Heart left ventricle (tissue), 16 donors: ENCODE data around the gene LCN2. TPM values are rescaled to one million over a fixed set of nuclear protein-coding genes. Genes with fewer than 3 reads are reported as not detected.

Experiments
- ATAC-seq, 4 donors: fragments of 200-7000 bp; cut with Tn5 transposase; one replicate each; pipeline ENCODE4 v1.9.1; 2020 to 2022; ENCODE audit warnings: moderate library complexity in 4 of 4, mild to moderate bottlenecking in 3 of 4, moderate number of reproducible peaks in 1 of 4
- DNase-seq, 5 donors: peaks; one replicate each; pipeline ENCODE4 v3.0.0-alpha.2; 2020
- H3K27ac ChIP-seq, 12 donors: fragments of 200-600 bp; sonication (generic) in 4 of 12; one replicate each; pipeline versions ENCODE4 v1.5.0 to v1.8.0; 2016 to 2022; ENCODE audit warnings: mild to moderate bottlenecking in 2 of 12
- H3K27me3 ChIP-seq, 9 donors: fragments of 200-600 bp; sonication (generic) in 2 of 9; one replicate each; pipeline versions ENCODE4 v1.5.1 to v1.8.0; 2016 to 2022; ENCODE audit warnings: mild to moderate bottlenecking in 3 of 9
- H3K36me3 ChIP-seq, 9 donors: fragments of 200-600 bp; sonication (generic) in 2 of 9; one replicate each; pipeline versions ENCODE4 v1.5.0 to v1.8.0; 2018 to 2022; ENCODE audit warnings: mild to moderate bottlenecking in 2 of 9
- H3K4me1 ChIP-seq, 12 donors: fragments of 200-600 bp; sonication (generic) in 4 of 12; one replicate each; pipeline versions ENCODE4 v1.5.0 to v1.8.0; 2016 to 2022; ENCODE audit warnings: mild to moderate bottlenecking in 3 of 12
- H3K4me3 ChIP-seq, 12 donors: fragments of 200-600 bp; sonication (generic) in 4 of 12; one replicate each; pipeline versions ENCODE4 v1.5.0 to v1.8.0; 2017 to 2022; ENCODE audit warnings: mild to moderate bottlenecking in 9 of 12, moderate library complexity in 4 of 12
- H3K9me3 ChIP-seq, 12 donors: fragments of 200-600 bp; sonication (generic) in 4 of 12; one replicate each; pipeline versions ENCODE4 v1.5.0 to v1.8.0; 2016 to 2022; ENCODE audit warnings: mild to moderate bottlenecking in 1 of 12
- CTCF ChIP-seq, 12 donors: fragments of 200-600 bp; sonication (generic) in 4 of 12; IDR thresholded peaks; one replicate each; pipeline versions ENCODE4 v1.5.0 to v1.8.0; 2018 to 2022; ENCODE audit warnings: antibody characterized with exemption in 12 of 12, mild to moderate bottlenecking in 5 of 12
- POLR2A ChIP-seq, 2 donors: fragments of 450-650 bp; IDR thresholded peaks; one replicate each; pipeline ENCODE4 v1.6.1; 2017; ENCODE audit warnings: antibody characterized with exemption in 2 of 2, mild to moderate bottlenecking in 2 of 2, moderate library complexity in 2 of 2
- WGBS, 4 donors: extraction: QIAGEN DNeasy Blood & Tissue Kit in 2 of 4; methylation state at CpG; one replicate each; pipeline versions ENCODE4 v1.1.5 to v1.1.7; 2013 to 2018; 5-methylcytosine and 5-hydroxymethylcytosine counted together
- intact Hi-C, 10 donors: fragments of 100-400 bp; cut with DNase I; formaldehyde crosslinking; loops; one replicate each; pipeline versions ENCODE4 v1.11.1 to v1.14.2; 2022
- polyA plus RNA-seq, 2 donors: library from polyadenylated mRNA; stranded (reverse); fragments of 200-250 nt; gene quantifications; one replicate each; pipeline ENCODE4 v1.2.3, GENCODE V29; 2013
- total RNA-seq, 9 donors: library from RNA; depleted of rRNA in 2 of 9; stranded (reverse); fragments of >200 nt in 2 of 9; fragmentation: NEBNext Ultra II Directional in 3 of 9; extraction: Animal tissue kit (Norgen Biotek cat#: 25700) in 3 of 9; gene quantifications; one replicate each; pipeline versions ENCODE4 v1.1.0 to v1.2.4, GENCODE V29; 2016 to 2023
- donor health status: ischemic (EF 13 %, LVEDD 7.1; RV severe dilation, severe dysfunction).
- donor health status: healthy with polysubstance abuse.
- donor health status: DM: no; HTN: yes; CAD: no.
- donor health status: DM: no; HTN: no; CAD: no.
- donor health status: ischemic (EF 25% LVEDD 6.9; RV normal size, moderate dysfunction).
- donor health status: ischemic (EF 25% LVEDD 5.7; RV mildly dilated, moderate dysfunction).
- donor health status: healthy.
- donor health status: DM: yes; HTN: yes; CAD: no.
- donor health status: ischemic (EF 35%, LVEDD 5.7; RV mildly dilated, moderate dysfunction).
- donor health status: nonischemic (EF 11% LVEDD 7.7; RV severe dilation, severe dysfunction).
- donor health status: DM: yes; HTN: yes; CAD: no.
- donor health status: PGD.
- donor health status: ischemic (EF 29% LVEDD 5.4; RV normal size, mild dysfunction).
- donor health status: nonischemic (EF 23%, LVEDD 6.1; RV moderate dilation, normal function).

LCN2 gene
- total and polyA plus RNA-seq, 11 donors: 1.1 to 5.8 TPM; not detected in 9

DNA sequence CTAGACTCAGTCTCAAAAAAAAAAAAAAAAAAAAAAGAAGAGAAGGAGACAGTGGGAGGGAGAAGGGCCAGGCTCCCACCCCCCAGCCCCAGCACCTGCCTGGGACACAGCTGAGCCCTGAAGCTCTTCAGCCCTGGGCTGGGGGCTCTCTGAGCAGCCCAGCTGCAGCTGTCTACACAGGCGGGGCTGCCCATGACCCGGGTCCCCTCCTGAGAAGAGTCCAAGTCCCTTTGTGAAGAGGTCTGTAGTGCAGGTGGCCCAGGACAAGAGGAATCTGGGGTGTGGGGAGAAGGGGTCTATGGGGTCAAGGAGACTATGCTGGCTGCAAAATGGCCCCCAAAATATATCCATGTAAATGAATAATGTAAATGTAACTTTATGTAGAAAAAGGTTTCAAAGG lies 6.7 kb upstream of the LCN2 start:
- H3K4me1 ChIP-seq: peaks cover 0 to 16% (median 5%) of the 10 kb centered on the region in 12 donors
- 84 to 93% (median 90%) methylated on average over 2 of the region's 2 CpGs for WGBS, 4 donors
- no peaks in the 10 kb centered on the region for H3K9me3 ChIP-seq
- H3K27ac ChIP-seq: peak overlapping the region in 4 of 12 donors; percentile 6 to 30 (median 20)
- H3K4me3 ChIP-seq: no peak overlapping the region
- intact Hi-C loops: no loop called here
- no peak for TF ChIP-seq POLR2A (IDR thresholded peaks at IDR 0.05)
- TF ChIP-seq CTCF (IDR thresholded peaks at IDR 0.05): no peak
- ATAC-seq: no peak
- no peaks in the 10 kb centered on the region for H3K36me3 ChIP-seq
- peak in 2 of 5 donors; percentile 5 to 11 for DNase-seq
- no peaks in the 10 kb centered on the region for H3K27me3 ChIP-seq

- H3K4me1 ChIP-seq: peaks cover 0 to 19% (median 5%) of the 10 kb centered on the region in 12 donors
- no peaks in the 10 kb centered on the region for H3K36me3 ChIP-seq
- intact Hi-C loops: no loop called here
- ATAC-seq: peak in 3 of 4 donors; percentile 34 to 63 (median 52)
- H3K9me3 ChIP-seq: no peaks in the 10 kb centered on the region
- WGBS, 4 donors: 66 to 76% (median 71%) methylated on average over 8 of the region's 8 CpGs
- no peaks in the 10 kb centered on the region for H3K27me3 ChIP-seq
- no peak overlapping the region for H3K4me3 ChIP-seq
- peak in 2 of 5 donors; percentile 17 to 44 for DNase-seq
- no peak for TF ChIP-seq CTCF (IDR thresholded peaks at IDR 0.05)
- H3K27ac ChIP-seq: peak overlapping the region in 9 of 12 donors; percentile 9 to 54 (median 46)
These were observed 5.6 kb upstream of the LCN2 start for GRCh38 chr9:128143525-128144238.

DNA sequence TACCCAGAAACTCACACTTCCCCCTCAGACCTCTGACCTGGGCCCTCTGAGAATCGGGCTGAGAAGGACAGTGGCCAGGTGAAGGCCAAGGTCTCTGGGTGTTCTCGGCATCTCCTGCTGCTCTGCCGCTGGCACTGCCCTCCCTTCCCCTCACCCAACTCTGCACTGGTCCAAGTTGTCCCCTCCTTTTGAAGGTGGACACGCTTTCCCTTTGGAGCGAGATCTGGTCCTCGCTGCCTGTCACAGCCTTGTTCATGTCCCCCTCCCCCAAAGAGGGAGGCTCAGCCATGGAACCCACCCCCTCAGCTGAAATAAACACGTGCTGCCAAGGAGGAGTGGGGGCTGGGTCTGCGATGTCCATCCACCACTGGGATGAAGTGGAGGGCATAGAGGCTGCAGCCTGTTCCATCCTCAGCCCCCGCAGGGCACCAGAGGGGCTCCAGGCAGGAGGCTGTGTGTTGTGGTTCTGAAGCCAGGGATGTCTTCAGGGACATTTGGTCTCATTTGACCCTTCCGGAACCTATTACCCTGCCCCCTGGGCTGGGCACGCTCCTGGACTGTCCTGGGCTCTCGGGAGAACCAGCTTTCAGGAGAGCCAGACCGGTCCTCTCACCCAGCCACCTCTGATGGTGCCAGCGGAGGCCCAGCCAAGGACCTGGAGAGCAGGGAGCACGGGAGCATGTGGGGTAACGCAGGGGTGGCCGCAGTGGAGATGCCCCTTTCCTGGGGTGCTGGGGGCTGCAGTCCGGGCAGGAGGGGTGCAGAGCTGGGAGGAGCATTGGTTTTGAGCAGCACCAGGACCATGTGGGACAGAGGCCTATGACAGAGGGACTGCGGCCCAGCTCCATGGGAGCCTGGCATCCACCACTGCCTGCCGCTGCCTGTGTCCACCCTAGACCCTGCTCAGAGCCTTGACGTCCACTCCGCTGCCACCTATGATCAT lies 4.7 kb upstream of the LCN2 start:
- ATAC-seq: no peak

More for the DNA sequence above, 4.7 kb upstream of the LCN2 start:
- Histone ChIP-seq H3K27me3 (no peaks in the 10 kb centered on the region), H3K27ac (peak overlapping the region in 6 of 12 donors; percentile 22 to 54 (median 48)), H3K4me1 (peaks cover 0 to 27% (median 9%) of the 10 kb centered on the region in 12 donors), H3K9me3 (no peaks in the 10 kb centered on the region), H3K4me3 (no peak overlapping the region), H3K36me3 (no peaks in the 10 kb centered on the region)
- intact Hi-C loops: no loop called here
- 88 to 92% (median 90%) methylated on average over 14 to 22 of the region's 22 CpGs for WGBS, 4 donors
- DNase-seq: peak in 2 of 5 donors; percentile 24 to 52
- no peak for TF ChIP-seq CTCF (IDR thresholded peaks at IDR 0.05)
- TF ChIP-seq POLR2A (IDR thresholded peaks at IDR 0.05): no peak
